HepG2 (cell line): ENCODE data around the gene RTN4RL2. TPM values are rescaled to one million over a fixed set of nuclear protein-coding genes. Genes with fewer than 3 reads are reported as not detected.

Experiments used
- CCAR2 ChIP-seq: fragments of 200-400 bp; formaldehyde crosslinking; optimal IDR thresholded peaks from 2 replicates; pipeline ENCODE3; 2018; ENCODE audit warnings: low read depth, mild to moderate bottlenecking, low read length, moderate library complexity
- FOSL2 ChIP-seq: sonication (generic); formaldehyde crosslinking; IDR thresholded peaks from 2 replicates; pipeline ENCODE4 v1.4.0; 2020; ENCODE audit warnings: missing genetic modification reagents
- HMGA1 ChIP-seq: sonication (generic); formaldehyde crosslinking; conservative IDR thresholded peaks from 2 replicates; pipeline ENCODE4 v1.4.0; 2020; ENCODE audit warnings: missing genetic modification reagents
- HMGXB3 ChIP-seq: sonication (generic); formaldehyde crosslinking; IDR thresholded peaks from 2 replicates; pipeline ENCODE4 v1.4.0; 2020; ENCODE audit warnings: missing genetic modification reagents, borderline replicate concordance
- HNRNPL ChIP-seq: fragments of 200-400 bp; formaldehyde crosslinking; IDR thresholded peaks from 2 replicates; pipeline ENCODE4 v1.6.1; 2017; ENCODE audit warnings: mild to moderate bottlenecking, low read depth, low read length
- HNRNPLL ChIP-seq: fragments of 200-400 bp; formaldehyde crosslinking; IDR thresholded peaks from 2 replicates; pipeline ENCODE4 v1.6.1; 2017; ENCODE audit warnings: mild to moderate bottlenecking, low read depth, low read length; ENCODE audit not compliant: poor library complexity, severe bottlenecking
- KLF12 ChIP-seq: sonication (generic); formaldehyde crosslinking; IDR thresholded peaks from 2 replicates; pipeline ENCODE4 v1.4.0; 2020; ENCODE audit warnings: missing genetic modification reagents, borderline replicate concordance
- RFXAP ChIP-seq: sonication (generic); formaldehyde crosslinking; IDR thresholded peaks from 2 replicates; pipeline ENCODE4 v1.4.0; 2020; ENCODE audit warnings: missing genetic modification reagents, borderline replicate concordance
- SIX4 ChIP-seq: sonication (generic); formaldehyde crosslinking; IDR thresholded peaks from 2 replicates; pipeline ENCODE4 v1.4.0; 2020; ENCODE audit warnings: missing genetic modification reagents
- SRY ChIP-seq: sonication (generic); formaldehyde crosslinking; IDR thresholded peaks from 2 replicates; pipeline ENCODE4 v1.8.0; 2022; ENCODE audit warnings: mild to moderate bottlenecking, missing genetic modification reagents
- ZNF180 ChIP-seq: sonication (generic); formaldehyde crosslinking; IDR thresholded peaks from 2 replicates; pipeline ENCODE4 v1.4.0; 2020; ENCODE audit warnings: low read depth, missing genetic modification reagents, borderline replicate concordance
- ZNF451 ChIP-seq: sonication (generic); formaldehyde crosslinking; IDR thresholded peaks from 2 replicates; pipeline ENCODE4 v1.5.0; 2020; ENCODE audit warnings: mild to moderate bottlenecking, missing genetic modification reagents
- ZNF558 ChIP-seq: sonication (generic); formaldehyde crosslinking; IDR thresholded peaks from 2 replicates; pipeline ENCODE4 v1.9.0; 2022; ENCODE audit warnings: mild to moderate bottlenecking, missing genetic modification reagents, borderline replicate concordance
- ZNF629 ChIP-seq: sonication (generic); formaldehyde crosslinking; conservative IDR thresholded peaks from 2 replicates; pipeline ENCODE4 v1.5.0; 2020; ENCODE audit warnings: missing genetic modification reagents
- polyA plus RNA-seq, 8 experiments: library from polyadenylated mRNA; depleted of rRNA in 3 of 8; stranded (reverse) in 7 of 8; unstranded in 1 of 8; fragments of >200 nt; fragmentation: Illumina TruSeq in 4 of 8; extraction: Trizol in 4 of 8; gene quantifications; 2 replicates each; pipeline versions ENCODE4 v1.2.1 to v1.2.3, GENCODE V29; 2011 to 2016; ENCODE audit warnings: low read depth in 4 of 8, missing spikeins in 1 of 8, mixed read lengths in 1 of 8; ENCODE audit not compliant: insufficient read depth in 1 of 8
- total RNA-seq, 5 experiments: library from RNA; depleted of rRNA; stranded (reverse); fragments of >200 nt; fragmentation: Illumina TruSeq; extraction: Trizol; gene quantifications; 2 replicates each; pipeline ENCODE4 v1.2.3, GENCODE V29; 2016; ENCODE audit warnings: low read depth in 1 of 5
- TF ChIP-seq, protein P1 (sequence below): sonication (generic); formaldehyde crosslinking; IDR thresholded peaks from 2 replicates; pipeline ENCODE4 v1.4.0; 2020; ENCODE audit warnings: mild to moderate bottlenecking, missing genetic modification reagents, borderline replicate concordance
- TF ChIP-seq, protein P2 (sequence below): sonication (generic); formaldehyde crosslinking; IDR thresholded peaks from 2 replicates; pipeline ENCODE4 v1.8.0; 2022; ENCODE audit warnings: missing genetic modification reagents, mild to moderate bottlenecking, inconsistent platforms, borderline replicate concordance
- TF ChIP-seq, protein P3 (sequence below): sonication (generic); formaldehyde crosslinking; IDR thresholded peaks from 2 replicates; pipeline ENCODE4 v1.8.1; 2023; ENCODE audit warnings: missing genetic modification reagents, inconsistent platforms, borderline replicate concordance

RTN4RL2 gene
- total and polyA plus RNA-seq, 2 of the 13 experiments (the other 11 are each of a cell fraction or from before 2014, with no cell fraction given): 1.3 to 4.3 TPM

GRCh38 chr11:57515332-57516060 lies 55.2 kb downstream of the RTN4RL2 start, which contains the start of gene SLC43A1 (continued):
- TF ChIP-seq ZNF629 (no peak), CCAR2 (no peak), HMGXB3 (CRISPR knock-in tag) (no peak), ZNF558 (CRISPR knock-in tag) (no peak), KLF12 (peak; percentile 73; the same call in 1 of the 2 replicates), HNRNPL (no peak), SRY (CRISPR knock-in tag) (no peak), RFXAP (CRISPR knock-in tag) (0 out of 2 replicates have a peak, but pooled peaks have one; percentile 21), HMGA1 (CRISPR knock-in tag) (no peak), ZNF451 (CRISPR knock-in tag) (no peak), FOSL2 (CRISPR knock-in tag) (peak; percentile 31; the same call in 1 of the 2 replicates), HNRNPLL (peak; percentile 89), ZNF180 (no peak), SIX4 (peak; percentile 92)
- TF ChIP-seq, protein P1, sequence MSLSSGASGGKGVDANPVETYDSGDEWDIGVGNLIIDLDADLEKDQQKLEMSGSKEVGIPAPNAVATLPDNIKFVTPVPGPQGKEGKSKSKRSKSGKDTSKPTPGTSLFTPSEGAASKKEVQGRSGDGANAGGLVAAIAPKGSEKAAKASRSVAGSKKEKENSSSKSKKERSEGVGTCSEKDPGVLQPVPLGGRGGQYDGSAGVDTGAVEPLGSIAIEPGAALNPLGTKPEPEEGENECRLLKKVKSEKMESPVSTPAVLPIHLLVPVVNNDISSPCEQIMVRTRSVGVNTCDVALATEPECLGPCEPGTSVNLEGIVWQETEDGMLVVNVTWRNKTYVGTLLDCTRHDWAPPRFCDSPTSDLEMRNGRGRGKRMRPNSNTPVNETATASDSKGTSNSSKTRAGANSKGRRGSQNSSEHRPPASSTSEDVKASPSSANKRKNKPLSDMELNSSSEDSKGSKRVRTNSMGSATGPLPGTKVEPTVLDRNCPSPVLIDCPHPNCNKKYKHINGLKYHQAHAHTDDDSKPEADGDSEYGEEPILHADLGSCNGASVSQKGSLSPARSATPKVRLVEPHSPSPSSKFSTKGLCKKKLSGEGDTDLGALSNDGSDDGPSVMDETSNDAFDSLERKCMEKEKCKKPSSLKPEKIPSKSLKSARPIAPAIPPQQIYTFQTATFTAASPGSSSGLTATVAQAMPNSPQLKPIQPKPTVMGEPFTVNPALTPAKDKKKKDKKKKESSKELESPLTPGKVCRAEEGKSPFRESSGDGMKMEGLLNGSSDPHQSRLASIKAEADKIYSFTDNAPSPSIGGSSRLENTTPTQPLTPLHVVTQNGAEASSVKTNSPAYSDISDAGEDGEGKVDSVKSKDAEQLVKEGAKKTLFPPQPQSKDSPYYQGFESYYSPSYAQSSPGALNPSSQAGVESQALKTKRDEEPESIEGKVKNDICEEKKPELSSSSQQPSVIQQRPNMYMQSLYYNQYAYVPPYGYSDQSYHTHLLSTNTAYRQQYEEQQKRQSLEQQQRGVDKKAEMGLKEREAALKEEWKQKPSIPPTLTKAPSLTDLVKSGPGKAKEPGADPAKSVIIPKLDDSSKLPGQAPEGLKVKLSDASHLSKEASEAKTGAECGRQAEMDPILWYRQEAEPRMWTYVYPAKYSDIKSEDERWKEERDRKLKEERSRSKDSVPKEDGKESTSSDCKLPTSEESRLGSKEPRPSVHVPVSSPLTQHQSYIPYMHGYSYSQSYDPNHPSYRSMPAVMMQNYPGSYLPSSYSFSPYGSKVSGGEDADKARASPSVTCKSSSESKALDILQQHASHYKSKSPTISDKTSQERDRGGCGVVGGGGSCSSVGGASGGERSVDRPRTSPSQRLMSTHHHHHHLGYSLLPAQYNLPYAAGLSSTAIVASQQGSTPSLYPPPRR: no peak
- TF ChIP-seq, protein P2, sequence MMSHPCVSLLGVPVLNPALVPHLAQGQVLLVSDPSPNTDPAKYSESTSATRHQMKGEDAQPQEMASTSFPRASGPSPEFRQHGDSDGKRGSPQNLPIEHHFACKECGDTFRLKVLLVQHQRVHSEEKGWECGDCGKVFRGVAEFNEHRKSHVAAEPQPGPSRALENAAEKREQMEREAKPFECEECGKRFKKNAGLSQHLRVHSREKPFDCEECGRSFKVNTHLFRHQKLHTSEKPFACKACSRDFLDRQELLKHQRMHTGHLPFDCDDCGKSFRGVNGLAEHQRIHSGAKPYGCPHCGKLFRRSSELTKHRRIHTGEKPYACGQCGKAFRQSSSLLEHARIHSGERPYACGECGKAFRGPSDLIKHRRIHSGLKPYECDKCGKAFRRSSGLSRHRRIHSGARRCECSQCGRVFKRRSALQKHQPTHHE: no peak; the same call in 1 of the 2 replicates
- TF ChIP-seq, protein P3, sequence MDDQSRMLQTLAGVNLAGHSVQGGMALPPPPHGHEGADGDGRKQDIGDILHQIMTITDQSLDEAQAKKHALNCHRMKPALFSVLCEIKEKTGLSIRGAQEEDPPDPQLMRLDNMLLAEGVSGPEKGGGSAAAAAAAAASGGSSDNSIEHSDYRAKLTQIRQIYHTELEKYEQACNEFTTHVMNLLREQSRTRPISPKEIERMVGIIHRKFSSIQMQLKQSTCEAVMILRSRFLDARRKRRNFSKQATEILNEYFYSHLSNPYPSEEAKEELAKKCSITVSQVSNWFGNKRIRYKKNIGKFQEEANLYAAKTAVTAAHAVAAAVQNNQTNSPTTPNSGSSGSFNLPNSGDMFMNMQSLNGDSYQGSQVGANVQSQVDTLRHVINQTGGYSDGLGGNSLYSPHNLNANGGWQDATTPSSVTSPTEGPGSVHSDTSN (CRISPR knock-in tag): no peak
